ENCODE measurements around the gene PDIA3. TPM values are rescaled to one million over a fixed set of nuclear protein-coding genes. Genes with fewer than 3 reads are reported as not detected.

Gene PDIA3
- total RNA-seq, 4 donors from 2014 or later: 307 to 764 (median 542) TPM

- no peak for TF ChIP-seq POLR2A (IDR thresholded peaks at IDR 0.05)
- TF ChIP-seq, protein P1, sequence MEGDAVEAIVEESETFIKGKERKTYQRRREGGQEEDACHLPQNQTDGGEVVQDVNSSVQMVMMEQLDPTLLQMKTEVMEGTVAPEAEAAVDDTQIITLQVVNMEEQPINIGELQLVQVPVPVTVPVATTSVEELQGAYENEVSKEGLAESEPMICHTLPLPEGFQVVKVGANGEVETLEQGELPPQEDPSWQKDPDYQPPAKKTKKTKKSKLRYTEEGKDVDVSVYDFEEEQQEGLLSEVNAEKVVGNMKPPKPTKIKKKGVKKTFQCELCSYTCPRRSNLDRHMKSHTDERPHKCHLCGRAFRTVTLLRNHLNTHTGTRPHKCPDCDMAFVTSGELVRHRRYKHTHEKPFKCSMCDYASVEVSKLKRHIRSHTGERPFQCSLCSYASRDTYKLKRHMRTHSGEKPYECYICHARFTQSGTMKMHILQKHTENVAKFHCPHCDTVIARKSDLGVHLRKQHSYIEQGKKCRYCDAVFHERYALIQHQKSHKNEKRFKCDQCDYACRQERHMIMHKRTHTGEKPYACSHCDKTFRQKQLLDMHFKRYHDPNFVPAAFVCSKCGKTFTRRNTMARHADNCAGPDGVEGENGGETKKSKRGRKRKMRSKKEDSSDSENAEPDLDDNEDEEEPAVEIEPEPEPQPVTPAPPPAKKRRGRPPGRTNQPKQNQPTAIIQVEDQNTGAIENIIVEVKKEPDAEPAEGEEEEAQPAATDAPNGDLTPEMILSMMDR (IDR thresholded peaks at IDR 0.05): no peak
- 86 to 91% methylated on average over 6 of the region's 6 CpGs for WGBS, 2 donors
- Histone ChIP-seq H3K4me3 (replicated peaks in 1 of 3) (no peak overlapping the region), H3K27me3 (no peaks in the 10 kb centered on the region), H3K27ac (no peak overlapping the region), H3K4me1 (no peaks in the 10 kb centered on the region), H3K9me3 (no peaks in the 10 kb centered on the region), H3K36me3 (peaks cover 78 to 90% of the 10 kb centered on the region in 2 donors)
- intact Hi-C loops (cut with DNase I): no loop called here
- DNase-seq: no peak
Measured at GRCh38 chr15:43762824-43763223, 16.6 kb downstream of the PDIA3 start.

GRCh38 chr15:43763819-43764446 lies 17.7 kb downstream of the PDIA3 start:
- TF ChIP-seq, protein P1 (IDR thresholded peaks at IDR 0.05): no peak
- TF ChIP-seq POLR2A (IDR thresholded peaks at IDR 0.05): no peak
- no peak overlapping the region for H3K27ac ChIP-seq
- H3K9me3 ChIP-seq: no peaks in the 10 kb centered on the region
- no peaks in the 10 kb centered on the region for H3K4me1 ChIP-seq
- no peak overlapping the region for H3K4me3 ChIP-seq (replicated peaks in 1 of 3)
- H3K36me3 ChIP-seq: peaks cover 85 to 95% of the 10 kb centered on the region in 2 donors
- intact Hi-C loops (cut with DNase I): no loop called here
- 80 to 91% methylated on average over 2 of the region's 2 CpGs for WGBS, 2 donors
- no peaks in the 10 kb centered on the region for H3K27me3 ChIP-seq
- no peak for DNase-seq

GRCh38 chr15:43769584-43770228 lies 23.5 kb downstream of the PDIA3 start:
- DNase-seq: peak; percentile 48 to 53
- Histone ChIP-seq H3K9me3 (no peaks in the 10 kb centered on the region), H3K4me3 (replicated peaks in 1 of 3) (no peak overlapping the region), H3K27ac (no peak overlapping the region), H3K4me1 (no peaks in the 10 kb centered on the region), H3K36me3 (peaks cover 72 to 93% of the 10 kb centered on the region in 2 donors), H3K27me3 (no peaks in the 10 kb centered on the region)
- intact Hi-C loops (cut with DNase I): no loop called here
- TF ChIP-seq, protein P1 (IDR thresholded peaks at IDR 0.05): peak; percentile 44 to 71 (median 53)
- no peak for TF ChIP-seq POLR2A (IDR thresholded peaks at IDR 0.05)
- WGBS, 2 donors: 71 to 72% methylated on average over 5 of the region's 5 CpGs

DNA sequence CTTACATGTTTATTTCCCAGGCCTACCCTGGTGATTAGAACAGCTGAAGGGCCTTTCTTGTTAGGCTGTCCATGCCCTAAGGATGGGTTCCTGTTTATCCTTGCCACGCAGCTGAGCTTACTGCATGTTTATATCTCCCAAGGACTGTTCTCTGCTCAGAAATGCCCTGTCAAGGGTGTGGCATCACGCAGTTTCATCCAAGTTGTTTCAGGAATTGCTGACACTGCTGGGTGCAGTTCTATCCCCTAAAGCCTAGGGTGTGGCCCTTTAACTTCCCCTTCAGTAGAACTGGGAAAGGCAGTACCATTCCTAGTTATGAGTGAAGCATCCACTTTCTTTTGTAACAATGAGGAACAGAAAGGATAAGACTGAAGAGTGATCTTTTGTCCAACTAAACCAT lies 25.6 kb downstream of the PDIA3 start:
- TF ChIP-seq POLR2A (IDR thresholded peaks at IDR 0.05): no peak
- TF ChIP-seq, protein P1 (IDR thresholded peaks at IDR 0.05): no peak
- DNase-seq: no peak
- Histone ChIP-seq H3K4me3 (replicated peaks in 1 of 3) (no peak overlapping the region), H3K4me1 (peaks cover 10% of the 10 kb centered on the region in 2 donors), H3K27ac (no peak overlapping the region), H3K36me3 (peaks cover 62 to 72% of the 10 kb centered on the region in 2 donors), H3K27me3 (no peaks in the 10 kb centered on the region), H3K9me3 (no peaks in the 10 kb centered on the region)
- intact Hi-C loops (cut with DNase I): no loop called here
- WGBS, 2 donors: 80% methylated on average over 2 of the region's 2 CpGs

DNA sequence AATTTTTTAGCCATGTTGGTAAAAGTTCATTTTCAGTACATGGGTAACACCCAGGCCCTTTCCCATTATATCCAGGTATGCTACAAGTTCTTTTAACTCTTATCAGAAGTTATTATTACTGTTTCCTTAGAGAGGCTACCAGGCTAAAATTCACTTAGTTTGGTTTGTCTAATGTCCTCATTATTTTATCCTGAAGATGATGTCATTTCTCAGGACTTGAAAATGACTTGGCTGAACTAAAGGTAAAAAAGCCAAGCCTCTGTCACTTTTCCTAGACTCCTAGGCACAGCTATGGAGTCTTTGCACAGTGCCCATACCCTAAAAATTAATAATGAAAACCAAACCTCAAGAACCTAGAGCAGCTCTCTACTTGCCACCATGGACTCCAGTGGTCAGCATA lies 26.4 kb downstream of the PDIA3 start:
- no peak for DNase-seq
- Histone ChIP-seq H3K9me3 (no peaks in the 10 kb centered on the region), H3K36me3 (peaks cover 54 to 64% of the 10 kb centered on the region in 2 donors), H3K4me3 (replicated peaks in 1 of 3) (no peak overlapping the region), H3K27ac (no peak overlapping the region), H3K4me1 (peaks cover 12% of the 10 kb centered on the region in 2 donors), H3K27me3 (no peaks in the 10 kb centered on the region)
- TF ChIP-seq POLR2A (IDR thresholded peaks at IDR 0.05): no peak
- TF ChIP-seq, protein P1 (IDR thresholded peaks at IDR 0.05): no peak
- intact Hi-C loops (cut with DNase I): no loop called here
